B cell (primary cell): ENCODE measurements around the gene RPRD1B.

Experiments
- EZH2 ChIP-seq: IDR thresholded peaks from 2 replicates; pipeline ENCODE4 v1.6.1; 2012; ENCODE audit warnings: borderline replicate concordance, low read depth, mild to moderate bottlenecking, moderate library complexity, low read length; ENCODE audit not compliant: insufficient read depth, poor library complexity, severe bottlenecking
- TF ChIP-seq, protein P1 (sequence below): fragments of 200-600 bp; IDR thresholded peaks from one replicate; pipeline ENCODE4 v1.8.0; 2022; ENCODE audit warnings: antibody characterized with exemption, mild to moderate bottlenecking

DNA sequence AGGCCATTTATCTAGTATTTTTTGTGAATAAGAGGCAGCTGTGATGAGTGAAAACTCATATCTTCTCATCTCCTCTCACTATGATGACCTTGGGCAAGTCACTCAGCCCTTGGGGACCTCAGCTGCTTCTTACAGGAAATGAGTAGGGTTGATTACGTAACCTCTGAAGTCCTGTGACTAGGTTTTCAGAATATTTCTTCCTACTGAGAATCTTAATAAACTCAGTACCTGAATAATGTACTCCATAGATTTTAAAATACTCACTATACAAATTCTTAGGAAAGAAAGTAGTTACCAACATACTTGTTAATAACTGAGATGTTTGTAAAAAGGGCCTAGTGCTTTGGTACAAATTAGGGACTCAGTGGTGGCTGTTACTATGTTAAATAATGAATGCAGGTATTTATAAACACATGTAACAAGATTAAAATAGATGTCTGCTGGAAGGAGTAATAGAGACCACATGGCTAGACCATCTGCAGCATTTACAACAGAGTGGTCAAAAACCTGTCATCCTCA is 60.9 kb downstream of the RPRD1B start:
- TF ChIP-seq, protein P1, sequence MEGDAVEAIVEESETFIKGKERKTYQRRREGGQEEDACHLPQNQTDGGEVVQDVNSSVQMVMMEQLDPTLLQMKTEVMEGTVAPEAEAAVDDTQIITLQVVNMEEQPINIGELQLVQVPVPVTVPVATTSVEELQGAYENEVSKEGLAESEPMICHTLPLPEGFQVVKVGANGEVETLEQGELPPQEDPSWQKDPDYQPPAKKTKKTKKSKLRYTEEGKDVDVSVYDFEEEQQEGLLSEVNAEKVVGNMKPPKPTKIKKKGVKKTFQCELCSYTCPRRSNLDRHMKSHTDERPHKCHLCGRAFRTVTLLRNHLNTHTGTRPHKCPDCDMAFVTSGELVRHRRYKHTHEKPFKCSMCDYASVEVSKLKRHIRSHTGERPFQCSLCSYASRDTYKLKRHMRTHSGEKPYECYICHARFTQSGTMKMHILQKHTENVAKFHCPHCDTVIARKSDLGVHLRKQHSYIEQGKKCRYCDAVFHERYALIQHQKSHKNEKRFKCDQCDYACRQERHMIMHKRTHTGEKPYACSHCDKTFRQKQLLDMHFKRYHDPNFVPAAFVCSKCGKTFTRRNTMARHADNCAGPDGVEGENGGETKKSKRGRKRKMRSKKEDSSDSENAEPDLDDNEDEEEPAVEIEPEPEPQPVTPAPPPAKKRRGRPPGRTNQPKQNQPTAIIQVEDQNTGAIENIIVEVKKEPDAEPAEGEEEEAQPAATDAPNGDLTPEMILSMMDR: no peak
- TF ChIP-seq EZH2: no peak
